Spinal cord (tissue), 10 donors: ENCODE measurements around the gene PLD3. TPM values are rescaled to one million over a fixed set of nuclear protein-coding genes. Genes with fewer than 3 reads are reported as not detected.

ENCODE experiments used
- DNase-seq, 6 donors: peaks; one replicate each; pipeline versions ENCODE4 v3.0.0 to v3.0.0-alpha.2; 2013 to 2015; ENCODE audit warnings: low spot score in 6 of 6, low read depth in 4 of 6
- H3K27ac ChIP-seq: one replicate; pipeline ENCODE4 v1.5.1; 2013; ENCODE audit warnings: low read depth, low read length, control low read depth
- H3K27me3 ChIP-seq: one replicate; pipeline ENCODE4 v1.6.1; 2013; ENCODE audit warnings: low read length; ENCODE audit not compliant: control insufficient read depth, insufficient read depth
- H3K36me3 ChIP-seq: one replicate; pipeline ENCODE4 v1.6.1; 2013; ENCODE audit warnings: low read length; ENCODE audit not compliant: control insufficient read depth, insufficient read depth
- H3K4me1 ChIP-seq: one replicate; pipeline ENCODE4 v1.6.1; 2013; ENCODE audit warnings: low read length; ENCODE audit not compliant: control insufficient read depth, insufficient read depth
- H3K4me3 ChIP-seq: one replicate; pipeline ENCODE4 v1.5.1; 2013; ENCODE audit warnings: low read depth, low read length, control low read depth
- H3K9me3 ChIP-seq: one replicate; pipeline ENCODE4 v1.6.1; 2013; ENCODE audit warnings: low read length; ENCODE audit not compliant: control insufficient read depth, insufficient read depth
- WGBS: methylation state at CpG from one replicate; pipeline ENCODE4 v1.1.5; 2013; ENCODE audit warnings: missing lambda C conversion rate; ENCODE audit not compliant: insufficient coverage; 5-methylcytosine and 5-hydroxymethylcytosine counted together
- polyA plus RNA-seq, 2 donors: library from polyadenylated mRNA; unstranded; fragments of 120-200 nt; gene quantifications; one replicate each; pipeline ENCODE4 v1.2.1, GENCODE V29; 2013; ENCODE audit not compliant: insufficient read length in 2 of 2
- total RNA-seq, 2 donors: library from RNA; depleted of rRNA in 1 of 2; stranded (reverse); fragments of 120-200 nt in 1 of 2; fragments of >200 nt in 1 of 2; gene quantifications; one replicate each; pipeline versions ENCODE4 v1.2.3 to v1.2.4, GENCODE V29; 2013 to 2014
- donor health status: healthy.

The PLD3 gene
- total and polyA plus RNA-seq, 4 donors: 257 to 522 (median 422) TPM

DNA sequence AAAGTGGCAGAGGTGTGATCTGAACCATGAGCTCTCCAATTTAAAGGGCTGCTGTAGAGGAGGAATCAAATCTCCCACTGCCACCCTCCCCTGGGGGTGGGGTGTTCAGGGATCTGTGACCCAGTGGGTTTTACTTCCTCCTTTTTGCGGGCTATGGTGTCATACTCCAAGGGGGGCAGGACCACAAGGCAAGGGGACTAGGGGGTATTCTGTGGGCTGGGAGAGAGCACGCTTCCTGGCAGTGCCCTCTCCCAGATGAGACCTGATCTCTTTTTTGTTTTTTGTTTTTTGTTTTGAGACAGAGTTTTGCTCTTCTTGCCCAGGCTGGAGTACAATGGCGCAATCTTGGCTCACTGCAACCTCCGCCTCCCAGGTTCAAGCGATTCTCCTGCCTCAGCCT, 10.3 kb downstream of the PLD3 start:
- no peak overlapping the region for H3K4me3 ChIP-seq
- peaks cover 25% of the 10 kb centered on the region for H3K36me3 ChIP-seq
- H3K27me3 ChIP-seq: no peaks in the 10 kb centered on the region
- WGBS: 100% methylated on average over 1 of the region's 5 CpGs
- H3K4me1 ChIP-seq: peaks cover 5% of the 10 kb centered on the region
- no peak for DNase-seq
- H3K9me3 ChIP-seq: no peaks in the 10 kb centered on the region
- no peak overlapping the region for H3K27ac ChIP-seq

DNA sequence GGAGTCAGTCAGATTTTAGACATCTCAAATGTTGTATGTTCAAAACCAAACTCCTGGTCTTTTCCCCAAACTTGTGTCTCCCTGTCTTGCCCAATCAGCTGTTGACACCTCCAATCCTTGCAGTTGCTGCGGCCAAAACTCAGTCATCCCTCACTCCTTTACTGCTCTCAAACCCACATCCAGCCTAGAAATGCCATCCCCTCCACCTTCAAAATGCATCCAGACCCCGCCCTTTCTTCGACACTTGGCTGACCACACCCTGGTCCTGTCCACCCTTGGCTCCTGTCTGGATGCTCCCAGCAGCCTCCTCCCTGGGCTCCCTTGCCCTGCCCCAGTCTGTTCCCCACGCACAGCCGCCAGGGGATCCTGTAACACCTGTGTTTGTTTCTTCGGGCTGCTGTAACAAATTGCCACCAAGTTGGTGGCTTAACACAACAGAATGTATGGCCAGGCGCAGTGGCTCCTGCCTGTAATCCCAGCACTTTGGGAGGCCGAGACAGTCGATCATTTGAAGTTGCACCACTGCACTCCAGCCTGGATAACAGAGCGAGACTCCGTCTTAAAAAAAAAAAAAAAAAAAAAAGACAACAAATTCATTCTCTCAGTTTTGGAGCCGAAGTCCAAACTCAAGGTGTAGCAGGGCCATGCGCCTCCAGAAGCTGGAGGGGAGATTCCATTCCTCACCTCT, 11.7 kb downstream of the PLD3 start:
- WGBS: 89% methylated on average over 10 of the region's 13 CpGs
- no peak for DNase-seq

DNA sequence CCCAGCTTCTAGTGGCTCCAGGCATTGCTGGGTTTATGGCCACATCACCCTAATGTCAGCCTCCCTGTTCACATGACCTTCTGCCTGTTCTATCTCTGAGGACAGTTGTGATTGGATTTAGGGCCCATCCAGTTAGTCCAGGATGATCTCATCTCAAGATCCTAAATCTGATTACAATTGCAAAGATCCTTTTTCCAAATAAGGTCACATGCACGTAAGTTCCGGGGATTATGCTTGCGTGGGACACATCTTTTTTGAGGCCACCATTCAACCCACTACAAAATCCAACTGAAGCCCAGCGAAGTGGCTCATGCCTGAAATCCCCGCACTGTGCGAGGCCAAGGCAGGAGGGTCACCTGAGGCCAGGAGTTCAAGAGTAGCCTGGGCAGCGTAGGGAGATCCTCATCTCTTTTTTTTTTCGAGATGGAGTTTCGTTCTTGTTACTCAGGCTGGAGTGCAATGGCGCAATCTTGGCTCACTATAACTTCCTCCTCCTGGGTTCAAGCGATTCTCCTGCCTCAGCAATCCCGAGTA, 12.3 kb downstream of the PLD3 start:
- peaks cover 18% of the 10 kb centered on the region for H3K36me3 ChIP-seq
- 96% methylated on average over 9 of the region's 12 CpGs for WGBS
- H3K4me3 ChIP-seq: no peak overlapping the region
- H3K9me3 ChIP-seq: no peaks in the 10 kb centered on the region
- peaks cover 7% of the 10 kb centered on the region for H3K4me1 ChIP-seq
- DNase-seq: no peak
- no peaks in the 10 kb centered on the region for H3K27me3 ChIP-seq
- no peak overlapping the region for H3K27ac ChIP-seq

More for the DNA sequence above, 11.7 kb downstream of the PLD3 start:
- peaks cover 18% of the 10 kb centered on the region for H3K36me3 ChIP-seq
- peaks cover 8% of the 10 kb centered on the region for H3K4me1 ChIP-seq
- H3K27me3 ChIP-seq: no peaks in the 10 kb centered on the region
- no peak overlapping the region for H3K4me3 ChIP-seq
- H3K9me3 ChIP-seq: no peaks in the 10 kb centered on the region
- no peak overlapping the region for H3K27ac ChIP-seq

DNA sequence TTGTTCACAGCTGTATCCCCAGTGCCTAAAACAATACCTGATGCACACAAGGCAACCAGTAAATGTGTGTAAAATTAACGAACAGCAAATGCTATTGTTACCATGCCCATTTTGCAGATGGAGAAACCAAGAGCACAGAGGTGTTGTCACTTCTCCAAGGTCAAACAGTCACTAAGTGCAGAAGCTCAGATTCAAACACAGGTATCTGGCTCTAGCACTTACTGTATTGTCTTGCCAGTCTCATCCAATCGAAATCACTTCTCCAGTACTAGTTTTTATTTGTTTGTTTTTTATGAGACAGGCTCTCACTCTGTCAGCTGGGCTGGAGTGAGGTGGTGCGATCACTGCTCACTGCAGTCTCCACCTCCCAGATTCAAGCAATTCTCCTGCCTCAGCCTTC, 13.7 kb downstream of the PLD3 start:
- H3K4me3 ChIP-seq: no peak overlapping the region
- 100% methylated on average over 1 of the region's 3 CpGs for WGBS
- no peaks in the 10 kb centered on the region for H3K27me3 ChIP-seq
- DNase-seq: no peak
- H3K27ac ChIP-seq: no peak overlapping the region
- peaks cover 17% of the 10 kb centered on the region for H3K4me1 ChIP-seq
- H3K9me3 ChIP-seq: no peaks in the 10 kb centered on the region
- H3K36me3 ChIP-seq: peaks cover 22% of the 10 kb centered on the region

DNA sequence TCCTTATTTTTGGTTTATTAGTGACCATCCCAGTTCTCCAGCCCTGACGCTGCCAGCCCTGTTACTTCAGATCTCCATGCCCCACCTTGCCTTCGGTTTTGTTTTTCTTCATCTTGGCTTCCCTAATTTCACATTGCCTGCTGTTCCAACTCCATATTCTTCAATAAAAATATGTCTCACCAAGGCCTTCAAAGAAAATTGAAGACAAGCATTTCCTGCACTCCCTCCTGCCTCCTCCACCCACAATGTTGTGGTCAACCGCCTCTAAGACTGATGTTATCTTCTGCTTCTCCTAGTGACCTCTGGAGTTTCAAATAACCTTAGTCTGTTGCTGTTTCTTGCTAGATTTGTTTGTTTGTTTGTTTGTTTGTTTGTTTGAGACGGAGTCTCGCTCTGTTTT, 14.6 kb downstream of the PLD3 start:
- no peaks in the 10 kb centered on the region for H3K27me3 ChIP-seq
- no peak overlapping the region for H3K4me3 ChIP-seq
- no peak overlapping the region for H3K27ac ChIP-seq
- H3K36me3 ChIP-seq: peaks cover 31% of the 10 kb centered on the region
- WGBS: 76% methylated on average over 2 of the region's 5 CpGs
- no peaks in the 10 kb centered on the region for H3K9me3 ChIP-seq
- H3K4me1 ChIP-seq: peaks cover 26% of the 10 kb centered on the region
- DNase-seq: no peak

DNA sequence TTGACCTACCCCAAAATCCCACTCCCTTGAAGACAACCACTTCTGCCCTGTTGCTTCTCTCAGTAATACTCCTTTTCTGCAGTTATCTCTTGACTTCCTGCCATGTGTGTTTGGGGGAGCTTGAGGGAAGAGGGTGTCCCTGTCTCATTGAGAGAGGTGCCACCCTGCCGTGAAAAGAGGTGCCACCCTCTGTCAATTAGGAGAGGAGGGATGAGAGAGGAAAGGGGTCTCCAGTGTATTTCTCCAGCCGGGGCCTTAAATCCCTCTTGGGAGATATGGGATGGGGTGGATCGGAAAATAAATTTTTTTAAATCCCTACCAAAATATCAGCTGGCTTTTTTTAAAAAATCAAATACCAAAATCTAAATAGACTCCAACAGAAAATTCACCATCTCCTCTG, 16.5 kb downstream of the PLD3 start:
- no peaks in the 10 kb centered on the region for H3K27me3 ChIP-seq
- peak overlapping the region; percentile 65 for H3K4me3 ChIP-seq
- H3K9me3 ChIP-seq: no peaks in the 10 kb centered on the region
- H3K27ac ChIP-seq: no peak overlapping the region
- DNase-seq: peak in 2 of 6 donors; percentile 5 to 9
- H3K4me1 ChIP-seq: peaks cover 26% of the 10 kb centered on the region
- H3K36me3 ChIP-seq: peaks cover 38% of the 10 kb centered on the region
- WGBS: 0% methylated on average over 1 of the region's 3 CpGs

DNA sequence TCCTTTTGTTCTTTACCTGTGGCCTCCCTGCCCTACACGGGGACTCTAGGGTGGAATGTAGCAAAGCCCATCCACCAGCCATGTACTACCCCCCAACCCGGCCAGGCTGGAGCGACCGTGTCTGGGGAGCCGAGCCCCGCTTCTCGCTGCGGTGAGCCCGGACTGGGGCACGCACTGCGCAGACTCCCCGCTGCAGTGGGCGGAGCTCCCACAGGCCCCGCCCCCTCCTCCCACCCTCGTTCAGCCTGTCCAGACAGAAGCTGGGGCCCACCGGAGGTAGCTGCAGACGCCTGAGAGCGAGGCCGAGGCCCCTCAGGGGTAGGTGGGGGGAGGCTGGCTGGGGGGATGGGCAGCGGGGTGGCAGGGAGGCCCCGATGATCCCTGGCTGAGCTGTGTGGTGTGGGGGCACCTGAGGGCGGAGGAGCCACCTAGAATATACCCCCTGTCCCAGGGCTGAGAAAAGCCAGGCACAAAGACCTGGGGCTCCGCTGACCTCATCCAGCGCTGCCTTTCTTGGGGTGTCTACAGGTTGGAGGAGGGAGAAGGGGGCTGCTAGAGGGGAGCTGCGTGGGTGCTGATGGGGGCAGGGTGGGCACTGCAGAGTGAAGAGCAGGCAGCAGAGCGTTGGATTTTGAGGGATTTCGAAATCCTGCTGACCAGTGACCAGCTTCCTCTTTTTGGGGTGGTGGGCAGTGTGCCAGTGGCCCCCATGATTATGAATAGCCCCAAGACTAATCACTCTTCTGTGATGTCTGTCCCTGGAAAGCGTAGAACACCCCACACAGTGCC, 17.3 kb downstream of the PLD3 start:
- no peaks in the 10 kb centered on the region for H3K9me3 ChIP-seq
- peaks cover 43% of the 10 kb centered on the region for H3K36me3 ChIP-seq
- WGBS: 7% methylated on average over 19 of the region's 28 CpGs
- H3K4me3 ChIP-seq: peak overlapping the region; percentile 65
- peak overlapping the region; percentile 40 for H3K27ac ChIP-seq
- H3K27me3 ChIP-seq: no peaks in the 10 kb centered on the region
- DNase-seq: peak in 5 of 6 donors; percentile 76 to 96 (median 84)
- peaks cover 26% of the 10 kb centered on the region for H3K4me1 ChIP-seq

DNA sequence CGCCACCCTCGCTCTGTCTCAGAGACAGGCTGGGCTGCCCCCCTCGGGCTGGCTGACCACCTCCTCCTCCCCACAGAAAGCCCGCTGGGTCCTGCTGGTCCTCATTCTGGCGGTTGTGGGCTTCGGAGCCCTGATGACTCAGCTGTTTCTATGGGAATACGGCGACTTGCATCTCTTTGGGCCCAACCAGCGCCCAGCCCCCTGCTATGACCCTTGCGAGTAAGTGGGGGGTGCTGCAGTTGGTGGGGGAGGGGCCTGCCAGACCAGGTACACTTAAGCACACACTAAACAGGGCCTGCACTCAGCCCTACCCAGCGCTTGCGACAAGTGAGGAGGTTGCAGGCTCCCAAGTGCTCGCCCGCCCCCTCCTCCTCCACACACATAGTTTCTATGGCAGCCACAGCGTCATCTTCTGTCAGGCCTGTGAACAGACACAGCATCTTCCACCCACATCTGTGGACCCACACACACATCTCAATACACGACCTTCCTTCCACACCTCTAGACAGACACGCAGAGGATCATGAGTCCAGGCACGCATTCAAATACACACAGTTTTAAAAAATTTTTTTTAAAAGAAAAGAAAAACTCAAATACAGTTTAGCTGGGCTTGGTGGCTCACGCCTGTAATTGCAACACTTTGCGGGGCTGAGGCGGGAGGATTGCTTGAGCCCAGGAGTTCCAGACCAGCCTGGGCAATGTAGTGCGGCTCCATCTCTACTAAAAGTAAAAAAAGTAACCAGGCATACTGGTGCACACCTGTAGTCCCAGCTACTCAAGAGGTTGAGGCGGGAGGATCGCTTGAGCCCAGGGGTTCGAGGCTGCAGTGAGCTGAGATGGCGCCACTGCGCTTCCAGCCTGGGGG, 18.4 kb downstream of the PLD3 start:
- peak overlapping the region; percentile 65 for H3K4me3 ChIP-seq
- no peaks in the 10 kb centered on the region for H3K9me3 ChIP-seq
- WGBS: 51% methylated on average over 21 of the region's 27 CpGs
- no peak overlapping the region for H3K27ac ChIP-seq
- peaks cover 54% of the 10 kb centered on the region for H3K36me3 ChIP-seq
- peaks cover 26% of the 10 kb centered on the region for H3K4me1 ChIP-seq
- peak in 3 of 6 donors; percentile 44 to 87 (median 59) for DNase-seq
- no peaks in the 10 kb centered on the region for H3K27me3 ChIP-seq
